NT2/D1 (cell line): ENCODE results near the gene NDE1.

Experiments used
- SUZ12 ChIP-seq: IDR thresholded peaks from 2 replicates; pipeline ENCODE4 v1.6.1; 2011; ENCODE audit not compliant: insufficient read length, insufficient read depth; ENCODE audit errors: extremely low read depth
- YY1 ChIP-seq: IDR thresholded peaks from 2 replicates; pipeline ENCODE4 v1.6.1; 2011; ENCODE audit not compliant: insufficient read length, insufficient read depth
- ZNF274 ChIP-seq: IDR thresholded peaks from 2 replicates; pipeline ENCODE4 v1.6.1; 2011; ENCODE audit warnings: mild to moderate bottlenecking, low read depth, low read length

DNA sequence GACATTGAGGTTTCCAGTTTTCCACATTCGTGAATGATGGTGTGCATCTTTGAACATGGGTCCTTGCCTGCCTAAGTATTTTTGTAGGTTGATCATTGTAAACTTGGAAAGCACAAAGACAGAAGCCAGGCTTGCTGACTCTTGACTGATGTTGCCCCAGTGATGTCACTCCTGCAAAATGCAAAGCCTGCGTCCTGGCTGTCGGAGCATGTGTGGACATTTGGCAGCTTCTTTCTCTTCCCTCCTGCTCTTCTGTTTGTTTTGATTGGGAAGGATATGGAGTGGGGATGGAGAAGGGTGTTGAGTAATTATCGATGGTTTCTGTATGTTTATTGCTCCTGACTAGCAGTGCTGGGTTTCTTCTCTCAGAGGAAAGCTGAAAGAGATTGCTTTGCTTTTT lies 3.2 kb downstream of the NDE1 start:
- TF ChIP-seq ZNF274 (no peak), YY1 (no peak), SUZ12 (no peak)
